Keratinocyte (primary cell): ENCODE results near the gene KCNIP3. TPM values are rescaled to one million over a fixed set of nuclear protein-coding genes. Genes with fewer than 3 reads are reported as not detected.
A peak's percentile ranks its signal among the peaks of the same experiment; 100 is the strongest.

Source experiments
- DNase-seq: peaks from one replicate; pipeline ENCODE4 v3.0.0-alpha.2; 2011; ENCODE audit warnings: low read depth, missing footprints, low spot score
- FAIRE-seq: peaks from 2 replicates; lab custom pipeline; 2011; peaks lifted over from hg19 to GRCh38; lab: Jason Lieb, UNC
- H2AFZ ChIP-seq: 2 replicates; pipeline ENCODE4 v1.6.0; 2012; ENCODE audit warnings: low read length, control low read depth, inconsistent platforms; ENCODE audit not compliant: control insufficient read depth
- H3K27ac ChIP-seq: 2 replicates; pipeline ENCODE4 v1.5.1; 2011; ENCODE audit warnings: low read length; ENCODE audit not compliant: control insufficient read depth, insufficient read depth
- H3K27me3 ChIP-seq: 3 replicates; pipeline ENCODE4 v1.6.0; 2011; ENCODE audit warnings: low read length; ENCODE audit not compliant: control insufficient read depth, insufficient read depth; ENCODE audit errors: extremely low read depth
- H3K36me3 ChIP-seq, 2 experiments: 2 replicates in 1 of 2; 3 replicates in 1 of 2; pipeline ENCODE4 v1.5.1; 2011; ENCODE audit warnings: low read length in 2 of 2, mild to moderate bottlenecking in 1 of 2; ENCODE audit not compliant: control insufficient read depth in 2 of 2, insufficient read depth in 2 of 2; ENCODE audit errors: extremely low read depth in 1 of 2
- H3K4me1 ChIP-seq: 3 replicates; pipeline ENCODE4 v1.5.1; 2011; ENCODE audit warnings: low read length; ENCODE audit not compliant: control insufficient read depth, insufficient read depth; ENCODE audit errors: extremely low read depth
- H3K4me2 ChIP-seq: 3 replicates; pipeline ENCODE4 v1.6.0; 2011; ENCODE audit warnings: low read depth, low read length; ENCODE audit not compliant: control insufficient read depth, insufficient read depth; ENCODE audit errors: extremely low read depth
- H3K4me3 ChIP-seq, 3 experiments: fragments of 200-600 bp in 1 of 3; sonication (generic) in 1 of 3; 2 replicates in 2 of 3; 3 replicates in 1 of 3; pipeline ENCODE4 v1.5.1; 2011 to 2016; ENCODE audit warnings: low read length in 3 of 3, mild to moderate bottlenecking in 3 of 3, control low read depth in 2 of 3, inconsistent platforms in 1 of 3, low read depth in 1 of 3, mixed read lengths in 1 of 3, mixed run types in 1 of 3, moderate library complexity in 1 of 3; ENCODE audit not compliant: control insufficient read depth in 2 of 3, insufficient read depth in 2 of 3; ENCODE audit errors: extremely low read depth in 1 of 3
- H3K79me2 ChIP-seq: 2 replicates; pipeline ENCODE4 v1.6.0; 2012; ENCODE audit warnings: low read length; ENCODE audit not compliant: control insufficient read depth, insufficient read depth
- H3K9ac ChIP-seq: 3 replicates; pipeline ENCODE4 v1.6.0; 2011; ENCODE audit warnings: low read length; ENCODE audit not compliant: control insufficient read depth, insufficient read depth; ENCODE audit errors: extremely low read depth
- H3K9me1 ChIP-seq: 3 replicates; pipeline ENCODE4 v1.6.0; 2011; ENCODE audit warnings: low read length; ENCODE audit not compliant: control insufficient read depth, insufficient read depth; ENCODE audit errors: extremely low read depth
- H3K9me3 ChIP-seq: 2 replicates; pipeline ENCODE4 v1.5.1; 2012; ENCODE audit warnings: low read depth, low read length; ENCODE audit not compliant: control insufficient read depth
- H4K20me1 ChIP-seq: 3 replicates; pipeline ENCODE4 v1.6.0; 2011; ENCODE audit warnings: low read length; ENCODE audit not compliant: control insufficient read depth, insufficient read depth; ENCODE audit errors: extremely low read depth
- EZH2 ChIP-seq: IDR thresholded peaks from one replicate; pipeline ENCODE4 v1.6.1; 2012; ENCODE audit warnings: inconsistent platforms, mild to moderate bottlenecking, low read length, moderate library complexity
- dilution Hi-C: fragments of 300-500 bp; cut with MboI; formaldehyde crosslinking; loops from one replicate; pipeline ENCODE4 v1.7.0; 2020; ENCODE audit warnings: low sequenced_read_pairs; ENCODE audit not compliant: extremely low pct_ligation_motif_present
- polyA plus RNA-seq, 5 experiments: library from polyadenylated mRNA; depleted of rRNA in 3 of 5; stranded (reverse) in 3 of 5; stranded (forward) in 1 of 5; unstranded in 1 of 5; fragments of >200 nt; gene quantifications; 1 replicate in 1 of 5; 2 replicates in 3 of 5; 3 replicates in 1 of 5; pipeline versions ENCODE4 v1.2.1 to v1.2.3, GENCODE V29; 2011 to 2012; ENCODE audit warnings: missing spikeins in 2 of 5, low read depth in 1 of 5, low replicate concordance in 1 of 5
- TF ChIP-seq, protein P1 (sequence below), 3 experiments: IDR thresholded peaks in 1 of 3; conservative IDR thresholded peaks in 1 of 3; optimal IDR thresholded peaks in 1 of 3; 2 replicates in 2 of 3; 3 replicates in 1 of 3; pipeline versions ENCODE3 to v1.5.1; 2011; ENCODE audit warnings: low read length in 3 of 3, mild to moderate bottlenecking in 3 of 3, moderate library complexity in 2 of 3, control low read depth in 1 of 3, inconsistent platforms in 1 of 3; ENCODE audit not compliant: insufficient read depth in 2 of 3; ENCODE audit errors: extremely low read depth in 1 of 3

KCNIP3 gene
- polyA plus RNA-seq, 1 donor (not counting 4 experiments of a cell fraction or from before 2014, with no cell fraction given) = 0.66 TPM

- DNase-seq (no peak), FAIRE-seq (peak; percentile 41)
- Histone ChIP-seq H2AFZ (no peak overlapping the region), H4K20me1 (peaks cover 3% of the 10 kb centered on the region), H3K4me2 (peak overlapping the region; percentile 71), H3K9me3 (no peaks in the 10 kb centered on the region), H3K4me3 (no peak overlapping the region), H3K27ac (no peak overlapping the region), H3K9me1 (peaks cover 2% of the 10 kb centered on the region), H3K36me3 (no peaks in the 10 kb centered on the region), H3K27me3 (peaks cover 58% of the 10 kb centered on the region), H3K9ac (peak overlapping the region; percentile 43), H3K79me2 (no peaks in the 10 kb centered on the region), H3K4me1 (peaks cover 38% of the 10 kb centered on the region)
- dilution Hi-C loops = no loop called here
- TF ChIP-seq, protein P1, sequence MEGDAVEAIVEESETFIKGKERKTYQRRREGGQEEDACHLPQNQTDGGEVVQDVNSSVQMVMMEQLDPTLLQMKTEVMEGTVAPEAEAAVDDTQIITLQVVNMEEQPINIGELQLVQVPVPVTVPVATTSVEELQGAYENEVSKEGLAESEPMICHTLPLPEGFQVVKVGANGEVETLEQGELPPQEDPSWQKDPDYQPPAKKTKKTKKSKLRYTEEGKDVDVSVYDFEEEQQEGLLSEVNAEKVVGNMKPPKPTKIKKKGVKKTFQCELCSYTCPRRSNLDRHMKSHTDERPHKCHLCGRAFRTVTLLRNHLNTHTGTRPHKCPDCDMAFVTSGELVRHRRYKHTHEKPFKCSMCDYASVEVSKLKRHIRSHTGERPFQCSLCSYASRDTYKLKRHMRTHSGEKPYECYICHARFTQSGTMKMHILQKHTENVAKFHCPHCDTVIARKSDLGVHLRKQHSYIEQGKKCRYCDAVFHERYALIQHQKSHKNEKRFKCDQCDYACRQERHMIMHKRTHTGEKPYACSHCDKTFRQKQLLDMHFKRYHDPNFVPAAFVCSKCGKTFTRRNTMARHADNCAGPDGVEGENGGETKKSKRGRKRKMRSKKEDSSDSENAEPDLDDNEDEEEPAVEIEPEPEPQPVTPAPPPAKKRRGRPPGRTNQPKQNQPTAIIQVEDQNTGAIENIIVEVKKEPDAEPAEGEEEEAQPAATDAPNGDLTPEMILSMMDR (optimal IDR thresholded peaks at IDR 0.05 in 1 of 3, IDR thresholded peaks at IDR 0.05 in 1 of 3, conservative IDR thresholded peaks at IDR 0.05 in 1 of 3; ENCODE audit: extremely low read depth in 1 of 3, insufficient read depth in 2 of 3, low read length in 3 of 3) = no peak
- TF ChIP-seq EZH2 = no peak
These were observed 20.7 kb downstream of the KCNIP3 start for GRCh38 chr2:95317665-95318425.

GRCh38 chr2:95318431-95319220, 21.5 kb downstream of the KCNIP3 start:
- H3K27ac ChIP-seq = no peak overlapping the region

More at GRCh38 chr2:95318431-95319220, 21.5 kb downstream of the KCNIP3 start:
- H3K4me3 ChIP-seq = no peak overlapping the region
- TF ChIP-seq, protein P1 (optimal IDR thresholded peaks at IDR 0.05 in 1 of 3, IDR thresholded peaks at IDR 0.05 in 1 of 3, conservative IDR thresholded peaks at IDR 0.05 in 1 of 3; ENCODE audit: extremely low read depth in 1 of 3, insufficient read depth in 2 of 3, low read length in 3 of 3) = no peak
- TF ChIP-seq EZH2 = no peak
- FAIRE-seq = no peak
- no peaks in the 10 kb centered on the region for H3K79me2 ChIP-seq
- no peak overlapping the region for H3K4me2 ChIP-seq
- H3K9me3 ChIP-seq = no peaks in the 10 kb centered on the region
- H3K27me3 ChIP-seq = peaks cover 54% of the 10 kb centered on the region
- no peak for DNase-seq
- peaks cover 2% of the 10 kb centered on the region for H3K9me1 ChIP-seq
- dilution Hi-C loops = no loop called here
- no peak overlapping the region for H2AFZ ChIP-seq
- no peak overlapping the region for H3K9ac ChIP-seq
- H3K4me1 ChIP-seq = peaks cover 34% of the 10 kb centered on the region
- peaks cover 7% of the 10 kb centered on the region for H4K20me1 ChIP-seq
- H3K36me3 ChIP-seq = no peaks in the 10 kb centered on the region
